Measurements from ENCODE around the gene RFNG. TPM values are rescaled to one million over a fixed set of nuclear protein-coding genes. Genes with fewer than 3 reads are reported as not detected.

RFNG gene
- total and polyA plus RNA-seq, 2 of the 13 experiments (the other 11 are each of a cell fraction or from before 2014, with no cell fraction given): 61.4 to 64.0 TPM

GRCh38 chr17:82003411-82004381, 47.9 kb downstream of the RFNG start (continued):
- no peak for TF ChIP-seq SOX6 (IDR thresholded peaks at IDR 0.05)
- peak; percentile 61 for TF ChIP-seq SOX6 (CRISPR knock-in tag; IDR thresholded peaks at IDR 0.05)
- peak; percentile 84; the same call in 1 of the 2 replicates for TF ChIP-seq KDM5B (CRISPR knock-in tag; IDR thresholded peaks at IDR 0.05; ENCODE audit: borderline replicate concordance)
- peak; percentile 78 for TF ChIP-seq RARA (CRISPR knock-in tag; IDR thresholded peaks at IDR 0.05)
- TF ChIP-seq FOSL1 (CRISPR knock-in tag; IDR thresholded peaks at IDR 0.05; ENCODE audit: borderline replicate concordance): peak; percentile 39; the same call in 1 of the 2 replicates
- TF ChIP-seq SIN3A (IDR thresholded peaks at IDR 0.05; ENCODE audit: borderline replicate concordance, low read depth, low read length): no peak
- TF ChIP-seq MTERF4 (CRISPR knock-in tag; IDR thresholded peaks at IDR 0.05): peak; percentile 31; the same call in 1 of the 2 replicates
- no peak; the same call in 1 of the 2 replicates for TF ChIP-seq ESRRA (CRISPR knock-in tag; IDR thresholded peaks at IDR 0.05; ENCODE audit: low read depth)
- no peak for TF ChIP-seq SMYD3 (CRISPR knock-in tag; IDR thresholded peaks at IDR 0.05)
- peak; percentile 51 for TF ChIP-seq DBP (CRISPR knock-in tag; IDR thresholded peaks at IDR 0.05; ENCODE audit: not compliant biosample characterization)
- TF ChIP-seq STAT6 (CRISPR knock-in tag; IDR thresholded peaks at IDR 0.05; ENCODE audit: borderline replicate concordance): 0 out of 2 replicates have a peak, but pooled peaks have one; percentile 37
- peak; percentile 67; the same call in 1 of the 2 replicates for TF ChIP-seq MLXIP (CRISPR knock-in tag; IDR thresholded peaks at IDR 0.05; ENCODE audit: borderline replicate concordance)
- TF ChIP-seq SRSF4 (IDR thresholded peaks at IDR 0.05; ENCODE audit: low read depth, low read length, poor library complexity, severe bottlenecking): no peak
- TF ChIP-seq FOXK1 (CRISPR knock-in tag; IDR thresholded peaks at IDR 0.05; ENCODE audit: borderline replicate concordance, low read depth): peak; percentile 11; the same call in 1 of the 2 replicates
- peak; percentile 87; the same call in 1 of the 2 replicates for TF ChIP-seq CBX5 (CRISPR knock-in tag; IDR thresholded peaks at IDR 0.05; ENCODE audit: borderline replicate concordance)
- TF ChIP-seq SMAD3 (CRISPR knock-in tag; IDR thresholded peaks at IDR 0.05): peak; percentile 83
- peak; percentile 96 for TF ChIP-seq ZNF788 (CRISPR knock-in tag; IDR thresholded peaks at IDR 0.05; ENCODE audit: borderline replicate concordance)
- peak; percentile 61 for TF ChIP-seq TAF1 (CRISPR knock-in tag; IDR thresholded peaks at IDR 0.05)
- TF ChIP-seq ZNF792 (CRISPR knock-in tag; IDR thresholded peaks at IDR 0.05): peak; percentile 89
